GM12891 (cell line): ENCODE measurements around the gene RYR3.

ENCODE experiments used
- PAX5 ChIP-seq: IDR thresholded peaks from 2 replicates; pipeline ENCODE4 v1.6.1; 2011; ENCODE audit warnings: low read length, moderate library complexity, mild to moderate bottlenecking; ENCODE audit not compliant: insufficient read depth, severe bottlenecking
- POLR2A ChIP-seq: IDR thresholded peaks from 2 replicates; pipeline ENCODE4 v1.6.1; 2011; ENCODE audit warnings: low read depth, low read length, control low read depth
- POLR2AphosphoS5 ChIP-seq: IDR thresholded peaks from 2 replicates; pipeline ENCODE4 v1.6.1; 2011; ENCODE audit warnings: low read depth, low read length, control low read depth
- POU2F2 ChIP-seq: IDR thresholded peaks from 2 replicates; pipeline ENCODE4 v1.6.1; 2011; ENCODE audit warnings: low read depth, mild to moderate bottlenecking, control low read depth, low read length, moderate library complexity
- TAF1 ChIP-seq: IDR thresholded peaks from 2 replicates; pipeline ENCODE4 v1.6.1; 2011; ENCODE audit warnings: low read depth, low read length, control low read depth

DNA sequence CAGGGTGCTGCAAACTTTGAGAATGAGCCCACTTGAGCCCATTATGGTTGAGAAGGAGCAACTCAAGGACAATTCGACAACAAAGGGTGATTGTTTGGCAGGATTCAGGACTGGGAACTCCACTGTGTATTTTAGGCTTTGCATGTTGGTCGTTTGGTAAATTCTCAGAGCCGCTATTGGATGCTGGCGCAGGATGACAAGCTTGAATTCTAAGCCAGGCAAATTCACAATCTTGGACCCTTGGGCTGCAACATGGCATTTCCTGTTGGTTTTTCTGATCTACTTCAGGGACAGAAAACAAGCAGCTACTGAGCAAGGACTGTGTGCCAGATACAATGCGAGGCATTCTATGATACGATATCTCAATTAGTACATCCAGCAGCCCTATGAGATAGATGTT, 82.8 kb downstream of the RYR3 start:
- TF ChIP-seq POLR2A: no peak
- no peak for TF ChIP-seq TAF1
- TF ChIP-seq POLR2AphosphoS5: no peak
- no peak for TF ChIP-seq PAX5
- TF ChIP-seq POU2F2: no peak
